GM10248 (cell line): ENCODE results near the gene CRMP1.

Experiments
- CTCF ChIA-PET: fragments of 300-600 bp; sonication (Branson Sonifier 250); formaldehyde crosslinking; extraction: SDS; loops from one replicate; lab custom pipeline; 2021; ENCODE audit warnings: antibody characterized with exemption; lab: Yijun Ruan, JAX
- POLR2A ChIA-PET: fragments of 350-650 bp; sonication (Branson Sonifier 250); formaldehyde crosslinking; extraction: SDS; loops from one replicate; lab custom pipeline; 2020; ENCODE audit warnings: antibody characterized with exemption; lab: Yijun Ruan, JAX
- DNase-seq: peaks from one replicate; pipeline ENCODE4 v3.0.0; 2012; ENCODE audit errors: extremely low spot score
- TF ChIP-seq, protein P1 (sequence below): IDR thresholded peaks from 2 replicates; pipeline ENCODE4 v1.5.1; 2012; ENCODE audit warnings: mild to moderate bottlenecking, low read depth; ENCODE audit errors: extremely low read depth, missing control alignments, control extremely low read depth

Gene CRMP1

GRCh38 chr4:5799406-5799805 lies 93.5 kb downstream of the CRMP1 start:
- POLR2A ChIA-PET = no interaction called here
- CTCF ChIA-PET = no interaction called here
- TF ChIP-seq, protein P1, sequence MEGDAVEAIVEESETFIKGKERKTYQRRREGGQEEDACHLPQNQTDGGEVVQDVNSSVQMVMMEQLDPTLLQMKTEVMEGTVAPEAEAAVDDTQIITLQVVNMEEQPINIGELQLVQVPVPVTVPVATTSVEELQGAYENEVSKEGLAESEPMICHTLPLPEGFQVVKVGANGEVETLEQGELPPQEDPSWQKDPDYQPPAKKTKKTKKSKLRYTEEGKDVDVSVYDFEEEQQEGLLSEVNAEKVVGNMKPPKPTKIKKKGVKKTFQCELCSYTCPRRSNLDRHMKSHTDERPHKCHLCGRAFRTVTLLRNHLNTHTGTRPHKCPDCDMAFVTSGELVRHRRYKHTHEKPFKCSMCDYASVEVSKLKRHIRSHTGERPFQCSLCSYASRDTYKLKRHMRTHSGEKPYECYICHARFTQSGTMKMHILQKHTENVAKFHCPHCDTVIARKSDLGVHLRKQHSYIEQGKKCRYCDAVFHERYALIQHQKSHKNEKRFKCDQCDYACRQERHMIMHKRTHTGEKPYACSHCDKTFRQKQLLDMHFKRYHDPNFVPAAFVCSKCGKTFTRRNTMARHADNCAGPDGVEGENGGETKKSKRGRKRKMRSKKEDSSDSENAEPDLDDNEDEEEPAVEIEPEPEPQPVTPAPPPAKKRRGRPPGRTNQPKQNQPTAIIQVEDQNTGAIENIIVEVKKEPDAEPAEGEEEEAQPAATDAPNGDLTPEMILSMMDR = no peak
- no peak for DNase-seq

- CTCF ChIA-PET = no interaction called here
Observed at GRCh38 chr4:5798946-5799345, 93.9 kb downstream of the CRMP1 start.

DNA sequence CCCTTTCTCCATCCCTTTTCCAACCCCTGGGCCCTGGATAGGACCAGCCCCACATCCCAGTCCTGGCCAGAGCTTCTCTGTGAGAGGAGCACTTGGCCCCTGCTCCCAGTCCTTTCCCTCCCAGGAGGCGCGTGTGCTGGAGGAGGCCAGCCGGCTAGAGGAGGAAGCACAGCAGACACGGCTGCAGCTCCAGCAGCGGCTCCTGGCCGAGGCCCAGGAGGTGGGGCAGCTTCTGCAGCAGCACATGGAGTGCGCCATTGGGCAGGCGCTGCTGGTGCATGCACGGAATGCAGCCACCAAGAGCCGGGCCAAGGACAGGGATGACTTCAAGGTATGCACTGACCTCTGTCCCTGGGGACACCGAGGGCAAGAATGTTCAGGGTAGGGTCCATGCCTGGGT lies 94.4 kb downstream of the CRMP1 start:
- CTCF ChIA-PET = no interaction called here
- POLR2A ChIA-PET = no interaction called here
- TF ChIP-seq, protein P1 = no peak
- DNase-seq = no peak

More at GRCh38 chr4:5798946-5799345, 93.9 kb downstream of the CRMP1 start:
- POLR2A ChIA-PET = no interaction called here
- TF ChIP-seq, protein P1 = no peak
- no peak for DNase-seq

- CTCF ChIA-PET = no interaction called here
- POLR2A ChIA-PET = no interaction called here
- TF ChIP-seq, protein P1 = no peak
- DNase-seq = no peak
Observed at GRCh38 chr4:5797866-5798265, 95.0 kb downstream of the CRMP1 start.

DNA sequence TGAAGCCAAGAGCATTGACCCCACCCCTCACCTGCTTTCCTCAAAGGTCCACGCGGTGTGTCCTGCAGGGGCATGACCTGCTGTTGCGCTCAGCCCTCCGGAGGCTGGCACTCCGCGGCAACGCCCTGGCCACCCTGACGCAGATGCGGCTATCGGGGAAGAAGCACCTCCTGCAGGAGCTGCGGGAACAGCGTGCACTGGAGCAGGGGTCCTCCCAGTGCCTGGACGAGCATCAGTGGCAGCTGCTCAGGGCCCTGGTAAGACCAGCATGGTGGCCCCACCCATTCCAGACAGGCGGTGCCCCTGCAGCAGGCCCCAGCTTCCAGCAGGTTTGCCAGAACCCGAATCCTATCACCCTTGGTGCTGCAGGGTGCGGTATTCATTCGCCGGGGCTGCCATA lies 95.9 kb downstream of the CRMP1 start:
- no peak for DNase-seq
- TF ChIP-seq, protein P1 = no peak
- CTCF ChIA-PET = no interaction called here
- POLR2A ChIA-PET = no interaction called here

DNA sequence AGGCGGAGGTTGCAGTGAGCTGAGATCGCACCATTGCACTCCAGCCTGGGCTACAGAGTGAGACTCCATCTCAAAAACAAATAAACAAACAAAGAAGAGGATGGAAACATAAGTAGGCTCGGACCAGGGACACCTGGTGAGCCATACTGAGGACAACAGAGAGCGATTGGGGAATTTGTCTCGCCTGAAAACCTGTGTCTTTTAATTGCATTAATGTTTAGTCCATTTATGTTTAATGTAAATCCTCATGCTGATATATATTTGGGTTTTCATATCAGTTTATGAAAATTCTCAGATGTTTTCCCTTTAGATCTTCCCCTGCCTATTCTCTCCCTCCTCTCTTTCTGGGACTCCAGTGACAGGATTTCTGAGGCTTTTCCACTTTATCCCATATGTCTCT lies 97.3 kb downstream of the CRMP1 start:
- DNase-seq = no peak
- POLR2A ChIA-PET = no interaction called here
- TF ChIP-seq, protein P1 = no peak
- CTCF ChIA-PET = no interaction called here

DNA sequence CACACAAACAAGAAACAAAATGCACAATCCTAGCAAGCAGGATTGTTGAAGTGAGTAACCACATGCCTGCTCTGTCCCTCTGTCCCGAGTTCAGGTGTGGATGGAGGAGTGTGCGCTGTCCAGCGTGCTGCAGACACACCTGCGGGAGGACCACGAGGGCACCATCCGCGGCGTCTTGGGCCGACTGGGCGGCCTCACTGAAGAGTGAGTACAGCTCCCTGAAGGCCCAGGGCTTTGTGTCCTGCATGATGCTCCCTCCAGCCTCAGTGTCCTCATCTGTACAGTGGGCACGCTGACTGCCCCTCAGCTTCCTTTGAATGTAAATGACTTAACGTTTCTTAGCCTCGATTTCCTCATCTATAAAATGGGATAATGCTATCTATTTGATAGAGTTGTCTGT lies 99.4 kb downstream of the CRMP1 start:
- no peak for DNase-seq
- TF ChIP-seq, protein P1 = no peak
- POLR2A ChIA-PET = no interaction called here
- CTCF ChIA-PET = interaction anchor here (1.5 kb wide), 1 partner anchor 19 kb away, joined by 4 read pairs; no protein-coding TSS in a partner anchor
